ENCODE data around the gene C19orf25.

C19orf25 gene

DNA sequence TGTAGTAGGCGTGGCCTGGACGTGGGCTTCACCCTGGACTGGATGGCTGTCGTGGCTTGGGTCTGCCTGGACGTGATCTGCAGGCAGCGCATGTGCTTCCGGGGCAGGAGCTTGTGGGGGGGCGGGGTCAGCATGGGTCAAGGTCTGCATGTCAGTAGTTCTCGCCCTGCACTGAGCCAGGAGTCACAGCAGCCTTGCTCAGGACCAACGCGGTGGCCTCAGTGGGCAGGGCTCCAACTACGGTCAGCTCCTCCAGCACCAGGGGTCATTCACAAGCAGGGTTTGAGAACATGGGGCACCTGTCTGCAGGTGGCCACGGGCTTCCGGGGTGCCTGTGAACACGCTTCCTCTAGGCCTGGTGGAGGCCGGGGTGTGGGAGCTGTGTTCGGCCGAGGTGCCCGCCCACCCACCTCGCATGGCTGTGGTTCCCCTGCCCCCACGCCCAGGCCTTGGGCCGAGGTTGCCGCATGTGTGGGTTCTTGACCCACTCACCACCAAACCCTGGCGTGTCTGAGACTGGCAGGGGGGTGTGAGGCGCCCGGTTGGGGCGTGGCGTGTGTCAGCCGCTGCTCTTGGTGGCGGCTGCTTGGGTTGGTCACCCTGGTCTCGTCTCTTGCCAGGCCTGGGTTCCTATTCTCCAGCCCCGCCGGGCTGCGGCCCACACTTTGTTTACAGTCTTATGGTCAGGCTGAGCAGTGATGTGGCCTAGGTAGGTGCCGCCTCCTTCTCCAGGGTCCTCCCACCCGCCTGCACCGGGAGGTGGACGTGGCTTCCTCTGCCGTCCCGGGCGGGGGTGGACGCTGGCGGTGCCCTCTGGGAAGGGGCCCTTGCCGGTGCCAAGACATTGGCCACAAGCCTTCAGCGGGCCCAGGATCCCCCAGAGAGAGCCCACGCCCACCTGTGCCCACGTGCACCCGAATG lies 45.6 kb downstream of the C19orf25 start:
- no peak for DNase-seq (ENCODE audit: low read depth in 3 of 3)

DNA sequence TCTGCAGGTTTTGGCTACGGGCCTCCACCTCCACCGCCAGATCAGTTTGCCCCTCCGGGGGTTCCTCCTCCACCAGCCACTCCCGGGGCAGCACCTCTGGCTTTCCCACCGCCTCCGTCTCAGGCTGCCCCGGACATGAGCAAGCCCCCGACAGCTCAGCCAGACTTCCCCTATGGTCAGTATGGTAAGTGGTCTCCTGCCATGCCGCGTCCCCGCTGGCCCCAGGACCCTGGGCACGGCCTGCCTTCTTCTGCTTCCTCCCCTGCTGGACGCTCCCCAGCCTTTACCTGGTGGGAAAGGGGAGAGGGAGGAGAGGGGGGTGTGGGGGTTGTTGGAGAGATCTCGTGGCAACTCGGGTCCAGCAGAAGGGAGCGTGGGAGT lies 46.5 kb downstream of the C19orf25 start:
- DNase-seq (ENCODE audit: low read depth in 3 of 3), result no peak

DNA sequence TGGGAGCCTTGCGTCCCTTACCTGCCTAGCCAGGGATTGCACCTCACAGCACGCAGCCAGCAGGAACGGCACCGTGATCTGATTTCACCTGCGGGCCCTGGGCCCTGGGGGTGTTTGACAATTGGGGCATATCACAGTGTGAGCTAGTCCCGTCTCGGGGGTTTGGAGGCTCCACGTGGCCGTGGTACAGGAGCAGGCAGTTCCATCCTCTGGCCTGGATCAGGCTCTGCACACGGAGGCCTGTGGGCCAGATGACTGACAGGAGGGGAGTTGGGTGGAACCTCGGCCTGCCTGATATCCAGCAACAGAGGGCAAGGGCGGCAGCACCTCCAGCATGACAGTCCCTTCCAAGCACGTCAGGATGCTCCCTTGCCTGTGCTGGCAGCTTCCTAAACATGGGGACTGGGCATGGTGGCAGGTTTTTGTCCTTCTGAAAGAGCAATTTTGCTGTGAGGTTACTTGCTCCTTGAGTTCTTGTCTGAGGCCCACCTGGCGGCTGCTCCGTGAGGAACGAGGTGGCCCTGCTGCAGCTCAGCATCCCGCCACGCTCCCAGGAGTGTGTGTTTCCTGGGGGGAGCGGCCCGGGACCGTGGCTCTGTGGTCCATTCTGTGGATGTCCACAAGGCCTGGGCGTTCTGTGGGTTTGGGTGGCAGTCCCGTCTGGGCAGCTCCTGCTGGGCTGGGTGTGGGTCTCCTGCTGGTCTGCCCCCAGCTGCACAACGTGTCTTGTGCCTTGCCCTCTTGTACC lies 47.1 kb downstream of the C19orf25 start:
- DNase-seq (ENCODE audit: low read depth in 3 of 3), result no peak

DNA sequence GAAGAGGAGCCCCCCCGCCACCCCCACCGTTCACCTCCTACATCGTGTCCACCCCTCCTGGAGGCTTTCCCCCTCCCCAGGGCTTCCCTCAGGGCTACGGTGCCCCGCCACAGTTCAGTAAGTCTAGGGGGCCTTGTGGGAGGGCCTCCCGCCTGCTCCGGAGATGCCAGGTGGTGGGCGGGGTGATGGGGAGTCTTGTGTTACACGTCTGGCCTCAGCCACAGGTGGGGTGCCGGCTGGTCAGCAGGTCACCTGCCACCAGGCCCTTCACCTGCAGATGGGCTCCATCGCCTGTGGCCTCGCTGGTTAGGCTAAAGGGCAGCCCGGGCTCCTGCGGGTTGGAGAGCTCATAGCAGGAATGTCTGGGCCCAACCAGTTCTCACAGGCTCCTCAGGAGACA lies 48.8 kb downstream of the C19orf25 start:
- no peak for DNase-seq (ENCODE audit: low read depth in 3 of 3)

DNA sequence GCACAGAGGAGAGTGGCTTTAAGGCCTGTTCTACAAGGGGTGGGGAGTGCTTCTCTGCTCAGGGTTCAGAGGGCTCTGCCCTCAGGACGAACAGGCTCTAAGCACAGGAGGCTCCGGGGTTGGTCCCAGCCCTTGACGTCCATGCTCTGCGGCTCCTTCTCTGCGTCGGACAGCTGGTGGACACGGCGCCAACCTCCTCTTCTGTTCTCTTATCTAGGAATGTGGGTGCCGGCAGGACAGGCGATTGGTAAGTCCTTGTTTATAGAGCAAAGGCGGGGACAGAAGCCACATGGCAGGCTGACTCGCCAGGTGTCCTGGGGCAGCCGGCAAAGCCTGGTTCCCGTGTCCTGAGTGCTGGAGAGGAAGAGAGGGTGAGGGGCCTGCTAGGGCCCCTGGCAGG lies 49.3 kb downstream of the C19orf25 start:
- no peak for DNase-seq (ENCODE audit: low read depth in 3 of 3)

DNA sequence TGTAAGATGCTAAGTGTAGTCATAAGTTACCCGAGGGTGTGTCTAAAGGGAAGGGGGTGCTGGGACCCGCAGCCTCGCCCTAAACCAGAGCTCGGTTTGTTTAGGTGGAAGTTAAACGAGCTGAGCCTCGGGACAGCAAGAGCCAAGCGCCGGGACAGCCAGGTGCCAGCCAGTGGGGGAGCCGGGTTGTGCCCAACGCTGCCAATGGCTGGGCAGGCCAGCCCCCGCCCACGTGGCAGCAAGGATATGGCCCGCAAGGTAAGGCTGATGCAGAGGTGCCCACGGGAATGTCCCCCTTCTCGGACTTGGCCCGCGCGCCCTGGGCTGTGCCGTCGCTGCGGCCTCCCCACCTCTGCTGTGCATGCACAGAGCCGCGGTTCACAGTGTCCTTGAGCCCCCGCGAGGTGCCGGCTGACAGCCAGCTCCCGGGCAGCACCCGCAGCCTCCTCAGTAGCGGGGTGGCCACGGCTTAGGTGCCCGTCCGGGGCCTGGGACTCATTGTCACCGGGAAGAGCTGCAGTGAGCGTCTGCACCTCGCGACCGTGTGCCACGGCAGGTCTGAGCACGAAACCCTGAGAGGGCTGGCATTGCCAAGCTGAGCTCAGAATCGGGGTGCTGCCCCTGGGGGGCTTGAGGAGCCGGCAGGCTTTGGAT lies 50.1 kb downstream of the C19orf25 start:
- no peak for DNase-seq (ENCODE audit: low read depth in 3 of 3)

DNA sequence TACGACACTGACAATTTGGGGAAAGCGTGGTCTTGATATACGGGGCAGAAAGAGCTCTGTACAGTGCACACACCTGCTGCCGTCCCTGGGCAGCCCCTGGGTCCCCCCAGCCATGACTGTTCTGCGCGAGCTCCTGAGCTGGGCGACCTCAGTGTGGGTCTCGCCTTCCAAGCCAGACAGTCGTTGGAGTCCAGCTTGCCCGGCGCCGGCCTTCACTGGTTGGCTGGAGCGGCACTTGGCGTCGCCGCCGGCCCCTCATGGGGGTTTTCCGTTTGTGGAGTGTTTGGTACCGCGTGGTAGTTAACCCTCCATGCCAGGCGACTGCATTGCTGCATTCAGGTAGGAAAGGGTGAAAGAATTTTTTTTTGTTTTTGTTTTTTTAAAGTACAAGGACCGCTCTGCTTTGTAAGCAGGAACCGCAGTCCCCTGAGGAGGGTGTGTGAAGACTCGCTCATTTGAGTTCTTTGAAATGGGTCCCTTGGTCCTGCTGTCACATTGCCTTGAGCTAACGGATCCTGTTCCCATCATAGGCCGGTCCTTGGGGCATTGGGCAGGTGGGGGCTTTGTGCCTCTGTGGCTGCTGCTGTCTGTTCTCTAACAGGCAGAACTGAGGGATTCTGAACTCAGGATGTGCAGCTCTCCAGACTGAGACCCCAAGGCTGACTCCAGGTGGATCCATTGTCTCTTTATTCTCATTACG lies 51.6 kb downstream of the C19orf25 start:
- DNase-seq (ENCODE audit: low read depth in 3 of 3), result no peak

DNA sequence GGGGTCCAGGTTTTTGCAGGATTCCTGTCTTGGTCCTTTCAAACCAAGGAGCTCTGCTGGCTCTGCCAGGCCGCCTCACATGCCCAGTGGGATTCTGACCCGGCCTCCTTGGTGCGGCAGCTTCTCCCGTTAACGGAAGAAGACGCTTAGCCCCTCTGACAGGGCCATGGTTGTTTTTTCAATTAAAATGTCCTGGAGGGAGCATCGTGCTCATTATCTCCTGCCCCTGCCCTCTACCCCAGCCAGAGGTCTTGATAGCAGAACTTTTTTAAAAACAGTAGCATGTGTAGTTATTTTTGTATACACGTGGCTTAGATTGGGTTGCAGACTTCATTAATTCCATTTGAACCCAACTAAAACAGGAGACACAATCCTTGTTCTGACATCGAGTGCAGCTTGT lies 52.3 kb downstream of the C19orf25 start:
- DNase-seq (ENCODE audit: low read depth in 3 of 3), result no peak

DNA sequence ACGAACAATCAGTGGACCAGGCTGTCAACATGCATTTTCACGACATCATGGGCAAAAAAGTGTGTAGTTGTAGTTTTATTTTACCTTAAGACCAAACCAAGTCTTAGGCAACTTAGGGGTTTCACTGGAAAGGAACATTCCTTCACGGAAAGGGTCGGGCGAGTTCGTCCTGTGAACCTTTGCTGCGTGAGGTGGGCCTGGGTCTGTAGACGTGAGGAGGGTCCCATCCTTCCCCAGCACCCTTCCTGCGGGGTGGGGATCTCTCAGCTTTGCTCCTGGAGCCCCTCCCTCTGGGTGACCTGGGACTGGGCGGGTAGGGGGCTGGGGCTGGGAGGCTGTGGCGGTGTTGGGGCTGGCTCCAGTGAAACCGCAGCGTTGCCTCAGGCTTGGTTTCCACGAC lies 53.1 kb downstream of the C19orf25 start:
- no peak for DNase-seq (ENCODE audit: low read depth in 3 of 3)

DNA sequence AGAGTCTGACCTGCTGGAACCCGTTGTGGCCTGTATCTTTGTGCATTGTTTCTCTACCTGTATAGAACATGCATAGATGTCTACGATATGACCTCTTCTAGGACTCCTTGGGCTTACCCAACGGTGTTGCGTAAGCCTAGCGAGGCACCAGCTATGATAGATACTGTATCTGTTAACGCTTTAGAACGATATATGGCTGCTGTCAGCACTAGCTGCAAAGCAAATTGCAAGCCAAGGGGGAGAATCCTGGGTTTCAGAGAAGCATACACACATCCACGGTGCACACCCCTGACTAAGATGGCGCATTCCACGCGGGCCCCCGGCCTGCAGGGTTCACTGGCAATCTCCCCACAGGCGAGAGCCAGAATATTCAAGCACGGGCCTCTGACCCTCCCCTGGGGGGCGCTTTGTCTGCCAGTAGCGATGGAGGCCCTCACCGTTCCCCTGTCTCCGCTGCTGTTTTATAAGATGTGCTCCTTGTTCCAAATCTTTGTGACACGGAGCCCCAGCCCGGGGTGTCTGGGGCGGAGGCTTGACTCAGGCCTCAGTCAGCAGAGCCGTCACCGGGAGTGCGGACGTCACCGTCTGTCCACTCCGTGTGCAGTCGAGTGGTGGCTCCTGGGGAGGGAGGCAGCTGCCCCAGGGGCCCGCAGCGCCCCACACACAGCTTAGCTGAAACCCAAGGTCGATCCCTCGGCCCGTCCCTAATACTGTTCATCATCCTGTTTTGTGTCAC lies 53.7 kb downstream of the C19orf25 start:
- no peak for DNase-seq (ENCODE audit: low read depth in 3 of 3)

DNA sequence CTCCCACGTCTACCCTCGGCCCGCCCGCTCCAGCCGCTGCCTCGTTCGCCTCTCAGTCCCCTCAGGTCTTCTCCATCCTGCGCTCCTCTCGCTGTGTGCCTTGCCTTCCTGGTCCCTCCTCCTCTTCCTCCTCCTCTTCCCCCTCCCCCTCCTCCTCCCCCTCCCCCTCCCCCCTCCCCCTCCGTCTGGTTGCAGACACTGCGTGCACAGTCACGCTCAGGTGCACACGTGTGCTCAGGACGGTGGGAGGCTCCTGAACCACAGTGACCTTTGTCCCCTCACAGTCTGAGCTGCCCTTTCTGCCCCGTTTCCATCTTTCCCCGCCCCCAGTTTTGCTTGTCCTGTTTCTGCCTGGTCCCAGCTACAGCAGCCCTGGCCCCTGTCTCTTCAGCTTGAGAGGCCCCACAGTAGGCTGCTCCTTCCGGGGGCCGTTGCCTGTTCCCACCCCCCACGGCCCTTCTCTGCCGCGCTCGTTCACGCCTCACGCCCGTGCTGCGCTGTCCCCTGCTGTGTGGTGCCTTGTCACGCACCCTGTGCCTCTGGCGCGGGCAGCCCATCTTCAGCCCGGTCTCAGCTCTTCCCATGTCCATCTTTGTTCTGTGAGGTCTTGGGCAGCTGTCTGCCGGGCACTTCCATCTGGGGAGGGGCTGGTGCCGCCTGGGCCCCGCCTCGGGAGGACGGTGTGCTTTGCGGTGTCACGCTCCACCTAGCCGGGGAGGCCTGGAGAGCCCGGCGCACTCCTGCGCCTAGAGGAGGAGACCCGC lies 54.6 kb downstream of the C19orf25 start:
- no peak for DNase-seq (ENCODE audit: low read depth in 3 of 3)

DNA sequence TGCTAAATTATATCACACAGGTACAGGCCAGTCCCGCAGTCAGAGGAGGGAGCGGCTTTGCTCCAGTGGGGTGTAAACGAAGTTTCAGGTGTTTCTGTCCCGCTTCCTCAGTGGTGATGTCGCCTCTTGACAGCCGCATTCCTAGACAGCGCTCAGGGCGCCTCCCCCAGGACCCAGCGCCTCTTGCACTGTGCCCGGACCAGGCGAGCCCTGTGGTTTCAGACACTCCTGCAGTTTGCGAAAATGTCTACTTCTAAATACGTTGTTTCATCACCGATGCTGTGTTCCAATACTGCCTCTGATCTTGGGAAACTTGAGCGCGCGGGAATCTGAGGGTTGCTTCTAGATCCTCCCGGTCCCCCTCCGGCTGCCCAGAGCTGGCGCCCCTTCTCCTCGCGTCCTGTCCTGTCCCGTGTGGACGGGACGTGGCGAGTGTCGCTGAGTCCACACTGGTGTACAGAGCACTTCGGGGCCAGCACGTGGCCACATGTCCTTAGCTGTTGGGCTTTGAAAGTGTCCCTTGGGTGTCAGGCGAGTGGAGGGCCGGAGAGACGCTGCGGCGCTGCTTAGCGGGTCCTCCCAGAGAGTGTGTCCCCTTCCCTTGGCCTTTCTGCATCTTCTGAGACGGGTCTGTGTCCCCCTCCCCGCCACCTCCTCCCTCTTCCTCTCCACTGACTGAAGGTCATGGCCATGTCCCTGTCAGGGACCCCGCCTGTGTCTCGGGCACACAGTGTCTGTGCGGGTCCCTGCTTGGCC lies 55.4 kb downstream of the C19orf25 start:
- DNase-seq (ENCODE audit: low read depth in 3 of 3), result no peak
